Measurements from ENCODE around the gene YTHDC1.

The YTHDC1 gene

GRCh38 chr4:68352791-68353190 is 2.9 kb upstream of the YTHDC1 start:
- no peak for DNase-seq

- no peak for DNase-seq
Measured at GRCh38 chr4:68349279-68349648, 626 bp downstream of the YTHDC1 start.

DNA sequence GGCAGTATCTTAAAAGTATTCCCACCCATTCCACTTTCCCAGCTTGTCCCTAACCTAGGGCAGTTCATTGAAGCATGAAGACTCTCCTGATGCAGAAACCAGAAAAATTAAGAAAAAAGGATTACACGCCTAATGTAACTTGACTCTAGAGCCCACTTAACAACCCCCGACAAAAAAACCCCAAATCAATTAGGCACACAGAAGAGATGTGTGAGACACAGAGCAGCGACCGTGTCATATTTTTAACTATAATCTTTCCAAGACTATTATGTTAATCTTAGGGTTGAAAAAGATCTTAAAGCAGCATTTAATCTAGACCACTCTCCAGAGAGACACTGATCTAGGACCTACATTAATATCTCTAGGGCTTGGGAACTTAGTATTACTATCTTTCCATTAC is 1.3 kb downstream of the YTHDC1 start:
- no peak for DNase-seq

DNA sequence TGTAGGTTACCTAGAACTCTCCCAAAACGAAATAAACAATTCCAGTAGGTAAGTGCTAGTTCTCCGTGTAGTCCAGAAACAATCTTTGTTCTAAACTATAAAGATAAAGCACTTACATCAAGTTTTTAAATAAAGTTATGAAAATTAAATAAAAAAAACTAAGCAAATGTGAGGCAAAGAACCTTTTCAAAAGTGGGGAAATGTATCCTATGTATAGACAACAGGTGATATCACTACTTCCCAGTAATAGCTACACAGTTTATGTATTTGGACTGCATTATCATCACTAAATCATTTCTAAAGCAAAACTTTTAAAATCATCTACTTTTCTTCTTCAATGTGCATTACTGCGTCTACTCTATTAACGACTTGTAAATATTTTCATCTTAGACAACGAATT is 2.0 kb downstream of the YTHDC1 start:
- no peak for DNase-seq

GRCh38 chr4:68346461-68346860 is 3.4 kb downstream of the YTHDC1 start:
- DNase-seq = no peak

DNA sequence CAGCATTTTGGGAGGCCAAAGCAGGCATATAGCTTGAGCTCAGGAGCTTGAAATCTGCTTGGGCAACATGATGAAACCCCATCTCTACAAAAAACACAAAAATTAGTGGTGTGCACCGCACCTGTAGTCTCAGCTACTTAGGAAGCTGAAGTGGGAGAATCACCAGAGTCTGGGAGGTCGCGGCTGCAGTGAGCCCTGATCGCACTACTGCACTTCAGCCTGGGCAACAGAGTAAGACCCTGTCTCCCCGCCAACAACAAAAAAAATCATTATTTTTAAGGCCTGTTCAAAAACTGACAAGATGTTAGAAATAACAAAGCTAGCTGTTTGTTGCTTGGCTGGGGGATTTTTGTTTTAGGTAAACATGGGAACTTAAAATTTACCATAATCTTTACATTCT is 5.1 kb downstream of the YTHDC1 start:
- DNase-seq = no peak

DNA sequence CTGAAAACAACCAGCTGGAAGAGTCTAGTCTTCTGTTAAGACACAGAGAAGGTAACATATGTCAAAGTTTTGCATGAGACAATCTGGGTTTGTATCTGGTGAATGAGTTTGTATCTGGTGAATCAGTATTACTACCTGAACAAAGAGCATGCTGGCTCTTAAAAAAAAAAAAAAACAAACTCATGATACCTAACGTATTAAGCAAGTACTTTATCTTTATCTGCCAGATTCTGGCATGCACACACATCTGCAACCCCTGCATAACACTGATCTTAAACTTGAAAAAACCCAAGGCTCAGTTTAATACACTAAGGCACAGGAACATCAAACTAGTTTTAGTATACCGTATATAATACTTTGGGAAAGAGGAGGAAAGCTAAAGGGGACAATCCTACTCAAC is 5.8 kb downstream of the YTHDC1 start:
- DNase-seq = no peak

DNA sequence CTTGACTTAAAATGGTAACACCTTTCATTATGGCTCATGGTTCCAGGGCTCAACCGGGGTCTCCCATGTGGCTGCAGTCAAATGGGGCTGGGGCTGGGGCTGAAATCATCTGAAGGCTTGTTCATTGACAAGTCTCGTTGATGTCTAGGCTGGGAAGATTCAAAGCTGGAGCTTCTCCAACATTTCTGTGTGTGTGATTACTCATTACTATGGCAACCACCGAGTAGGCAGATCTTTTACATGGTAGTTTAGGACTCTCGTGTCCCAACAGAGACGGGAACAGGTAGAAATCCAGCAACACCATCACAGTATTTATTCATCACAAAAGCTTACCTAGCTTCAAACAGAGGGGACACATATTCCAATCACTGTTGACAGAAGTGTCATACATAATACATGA is 7.8 kb downstream of the YTHDC1 start:
- no peak for DNase-seq

DNA sequence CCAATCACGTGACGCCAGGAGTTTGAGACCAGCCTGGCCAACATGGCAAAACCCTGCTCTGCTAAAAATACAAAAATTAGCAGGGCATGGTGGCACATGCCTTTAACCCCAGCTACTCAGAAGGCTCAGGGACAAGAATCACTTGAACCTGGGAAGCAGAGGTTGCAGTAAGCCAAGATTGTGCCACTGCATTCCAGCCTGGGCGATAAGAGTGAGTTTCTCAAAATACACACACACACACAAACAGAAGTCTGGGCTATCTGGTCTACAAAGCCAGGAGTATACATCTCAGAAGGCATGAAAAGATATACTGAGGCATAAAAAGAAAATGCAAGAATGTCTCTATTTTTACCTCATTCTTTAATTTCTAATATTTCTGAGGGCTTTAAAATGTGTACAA is 11.3 kb downstream of the YTHDC1 start:
- DNase-seq = no peak

DNA sequence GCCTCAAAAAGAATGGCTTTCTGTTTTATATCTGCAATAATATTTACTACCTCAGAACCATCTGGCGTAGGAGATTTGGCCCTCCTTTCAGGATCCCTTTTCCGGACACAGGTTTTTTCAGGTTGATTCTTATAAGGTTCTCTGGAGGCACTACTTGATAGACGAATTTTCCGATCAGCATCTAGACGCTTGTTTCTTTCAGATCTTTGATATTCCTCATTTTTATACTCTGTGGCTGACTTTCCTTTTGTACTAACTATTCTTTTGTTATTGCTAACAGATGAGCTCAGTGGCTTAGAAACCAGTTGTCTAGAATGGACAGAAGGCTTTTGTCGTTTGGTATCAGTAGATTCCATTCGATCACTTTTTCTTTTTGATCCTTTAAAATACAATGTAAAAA is 12.4 kb downstream of the YTHDC1 start:
- DNase-seq = no peak

DNA sequence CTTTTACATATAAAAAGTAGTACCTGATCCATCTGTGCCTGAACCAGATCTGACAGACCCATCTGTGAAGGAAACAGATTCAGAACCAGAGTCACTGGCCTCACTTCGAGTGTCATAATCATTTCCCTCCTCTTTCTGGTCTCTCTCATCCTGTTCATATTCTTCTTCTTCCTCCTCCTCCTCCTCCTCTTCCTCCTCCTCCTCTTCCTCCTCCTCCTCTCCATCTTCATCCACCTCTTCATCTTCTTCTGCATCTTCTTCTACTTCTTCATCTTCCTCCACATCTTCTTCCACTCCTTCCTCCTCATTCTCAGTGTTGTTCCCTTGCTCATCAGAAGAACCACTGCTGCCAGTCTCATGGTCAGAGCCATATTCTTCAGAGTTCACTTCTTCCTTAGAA is 12.9 kb downstream of the YTHDC1 start:
- DNase-seq = no peak

- DNase-seq = no peak
Measured at GRCh38 chr4:68336530-68336929, 13.4 kb downstream of the YTHDC1 start.

DNA sequence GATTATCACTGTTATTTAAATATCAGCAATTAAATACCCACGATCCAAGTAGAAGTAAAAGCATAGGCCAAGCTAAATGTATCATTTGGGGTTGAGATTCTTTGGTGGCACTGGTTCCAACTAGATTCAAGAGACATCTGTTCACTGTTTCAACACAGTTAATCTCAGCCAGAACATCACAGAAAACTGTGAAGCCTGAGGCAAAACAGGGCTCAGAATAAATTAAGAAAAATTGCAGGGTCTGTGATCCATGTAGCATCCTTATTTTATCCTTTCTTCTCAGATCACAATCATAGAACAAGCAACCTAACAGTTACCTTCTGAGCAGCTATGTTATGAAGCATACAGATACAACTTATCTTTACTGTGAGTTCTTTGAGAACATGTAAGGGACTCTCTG is 23.7 kb downstream of the YTHDC1 start:
- DNase-seq = no peak

DNA sequence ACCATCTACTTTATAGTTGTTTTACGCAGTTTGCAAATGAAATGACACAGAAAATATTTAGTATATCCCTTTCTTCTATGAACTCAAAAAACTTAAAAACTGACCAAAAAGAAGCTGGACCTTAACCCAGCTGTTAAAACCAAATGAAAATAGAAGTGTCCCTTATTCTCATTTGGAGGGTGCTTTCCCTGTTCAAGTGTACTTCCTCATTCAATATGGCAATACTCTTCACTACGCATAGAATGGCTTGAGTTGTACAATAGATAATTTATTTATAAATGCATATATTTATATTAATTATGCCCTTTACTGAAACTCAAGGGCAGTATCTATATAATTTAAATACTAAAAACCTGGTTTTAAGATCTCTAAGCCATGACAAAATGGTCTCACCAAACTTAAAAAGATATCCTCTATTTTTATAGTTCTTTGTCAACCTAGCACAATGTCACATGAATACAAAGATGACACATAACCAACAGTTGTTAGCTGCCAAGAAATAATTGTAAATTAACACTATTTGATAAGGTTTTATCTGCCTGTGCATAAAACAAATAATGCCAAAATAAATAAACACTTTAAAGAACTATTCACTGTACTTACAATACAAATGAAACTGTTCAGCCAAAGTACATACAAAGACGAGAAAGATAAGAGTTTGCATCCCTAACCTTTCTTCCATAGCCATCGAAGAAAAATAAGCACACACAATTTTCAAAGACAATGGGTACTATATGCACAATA is 25.2 kb downstream of the YTHDC1 start:
- DNase-seq = no peak

GRCh38 chr4:68319040-68319439 is 30.9 kb downstream of the YTHDC1 start:
- no peak for DNase-seq

- DNase-seq = no peak
Measured at GRCh38 chr4:68316193-68316969, 33.5 kb downstream of the YTHDC1 start.

DNA sequence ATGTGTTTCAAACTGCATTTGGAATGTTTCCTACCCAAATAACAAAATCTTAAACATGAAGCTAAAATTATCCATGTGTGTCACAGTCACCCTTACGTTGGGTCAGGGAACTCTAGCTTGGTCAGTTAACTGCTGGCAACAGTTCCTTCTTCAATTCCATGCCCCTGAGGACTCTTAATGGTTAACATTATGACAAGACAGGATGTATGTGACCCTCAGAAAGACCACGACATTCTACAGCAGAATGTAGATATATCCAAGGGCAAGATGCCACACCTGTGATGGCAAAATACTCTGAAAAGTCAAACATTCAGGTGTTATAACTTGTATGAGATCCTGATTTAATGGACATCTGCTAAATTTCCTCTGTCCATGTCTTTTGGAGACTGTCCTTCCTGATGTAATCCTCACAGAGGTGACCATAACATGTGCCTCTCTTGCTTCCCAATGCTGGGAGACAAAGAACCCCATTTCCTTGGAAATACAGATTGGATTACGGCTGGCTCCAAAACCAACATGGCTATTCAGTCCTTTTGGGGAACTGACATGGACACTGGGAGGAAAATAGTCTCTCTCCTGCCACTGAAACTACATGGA is 39.1 kb downstream of the YTHDC1 start:
- DNase-seq = no peak

DNA sequence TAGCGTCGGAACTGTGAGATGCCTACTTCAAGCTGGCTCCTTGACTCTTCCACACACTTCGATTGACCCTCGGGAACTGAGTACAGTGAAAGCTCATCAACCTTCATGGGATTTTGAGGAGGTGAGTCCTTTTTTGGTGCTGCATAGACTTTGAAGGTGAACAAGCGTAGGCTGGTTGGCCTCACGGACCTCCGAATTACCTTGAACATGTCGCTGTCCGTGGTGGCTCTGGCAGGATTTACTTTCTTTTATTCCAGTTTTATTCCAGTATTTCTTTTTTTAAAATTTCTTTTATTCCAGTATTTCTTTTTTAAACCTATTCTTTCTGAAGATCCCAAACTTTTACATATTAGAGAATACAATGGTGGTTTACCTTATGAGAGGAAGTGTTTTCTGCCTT is 45.2 kb downstream of the YTHDC1 start:
- DNase-seq = no peak

- no peak for DNase-seq
Measured at GRCh38 chr4:68299492-68300457, 50.1 kb downstream of the YTHDC1 start.

- DNase-seq = no peak
Measured at GRCh38 chr4:68297137-68297536, 52.8 kb downstream of the YTHDC1 start.

DNA sequence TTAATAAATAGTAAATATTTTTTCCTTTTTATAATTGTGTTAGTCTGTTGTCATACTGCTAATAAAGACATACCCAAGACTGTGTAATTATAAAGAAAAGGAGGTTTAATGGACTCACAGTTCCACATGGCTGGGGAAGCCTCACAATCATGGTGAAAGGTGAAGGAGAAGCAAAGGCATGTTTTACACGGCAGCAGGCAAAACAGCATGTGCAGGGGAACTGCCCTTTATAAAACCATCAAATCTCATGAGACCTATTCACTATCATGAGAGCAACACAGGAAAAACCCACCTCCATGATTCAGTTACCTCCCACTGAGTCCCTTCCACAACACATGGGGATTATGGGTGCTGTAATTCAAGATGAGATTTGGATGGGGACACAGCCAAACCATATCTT is 58.6 kb downstream of the YTHDC1 start:
- no peak for DNase-seq

DNA sequence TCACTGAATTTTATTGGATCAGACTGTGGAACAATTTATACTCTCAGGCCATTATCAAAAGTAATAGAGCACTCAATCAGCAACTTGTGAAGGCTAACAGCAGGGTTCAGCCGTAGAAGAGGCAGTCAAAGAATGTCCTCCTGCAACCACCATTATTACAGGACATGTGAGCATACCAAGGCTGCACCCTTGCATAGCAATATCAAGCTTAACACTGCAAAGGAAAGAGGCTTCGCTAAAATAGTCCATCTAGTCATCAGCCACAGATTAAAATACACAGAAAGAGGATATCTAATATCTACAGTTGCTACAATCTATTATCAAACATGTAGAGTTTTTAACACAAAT is 61.5 kb downstream of the YTHDC1 start:
- no peak for DNase-seq

DNA sequence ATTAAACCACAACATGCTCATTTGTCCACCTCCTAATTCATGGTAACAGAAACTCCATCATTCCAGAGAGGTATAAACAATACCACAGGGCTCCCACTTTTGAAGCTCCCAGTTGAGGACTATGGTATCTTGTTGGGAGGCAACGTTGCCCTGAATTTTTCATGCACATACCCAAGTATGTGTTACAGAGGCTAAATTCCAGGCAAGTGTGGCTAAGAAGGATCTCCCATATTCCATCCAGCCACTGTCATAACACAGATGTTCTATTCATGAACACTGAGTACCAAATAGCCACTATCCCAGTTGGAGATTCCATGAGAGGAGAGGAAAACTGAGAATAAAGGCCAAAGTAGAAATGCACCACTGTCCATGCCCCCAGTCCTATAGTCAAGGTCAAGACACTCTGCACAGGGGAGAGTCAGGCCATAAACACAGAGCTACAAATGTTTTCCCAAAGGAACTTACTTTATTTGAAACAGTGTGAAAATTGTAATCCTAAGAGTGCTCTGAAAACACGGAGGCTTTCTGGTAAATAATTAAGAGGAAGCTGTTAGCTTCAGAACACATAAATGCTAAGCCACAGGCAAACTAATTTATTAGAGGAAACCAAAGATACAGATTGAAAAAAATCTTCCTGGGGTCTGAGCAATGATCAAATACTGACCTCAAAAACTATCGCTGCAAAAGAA is 62.0 kb downstream of the YTHDC1 start:
- DNase-seq = no peak
